Ishikawa (cell line): ENCODE data around the gene SH3D21.

Experiments used
- CEBPB ChIP-seq: IDR thresholded peaks from 2 replicates; pipeline ENCODE4 v1.6.1; 2012
- CREB1 ChIP-seq: IDR thresholded peaks from 2 replicates; pipeline ENCODE4 v1.6.1; 2012; ENCODE audit warnings: low read depth
- EGR1 ChIP-seq: IDR thresholded peaks from 2 replicates; pipeline ENCODE4 v1.6.1; 2012
- EP300 ChIP-seq: IDR thresholded peaks from 2 replicates; pipeline ENCODE4 v1.6.1; 2012; ENCODE audit warnings: borderline replicate concordance
- FOXM1 ChIP-seq: IDR thresholded peaks from 2 replicates; pipeline ENCODE4 v1.6.1; 2012; ENCODE audit warnings: low read depth, borderline replicate concordance
- MAX ChIP-seq: IDR thresholded peaks from 2 replicates; pipeline ENCODE4 v1.6.1; 2012
- NFIC ChIP-seq: IDR thresholded peaks from 2 replicates; pipeline ENCODE4 v1.6.1; 2012
- RAD21 ChIP-seq: IDR thresholded peaks from 2 replicates; pipeline ENCODE4 v1.6.1; 2012; ENCODE audit warnings: low read depth
- REST ChIP-seq: IDR thresholded peaks from 2 replicates; pipeline ENCODE4 v1.6.1; 2012; ENCODE audit warnings: low read depth, mild to moderate bottlenecking
- TAF1 ChIP-seq: IDR thresholded peaks from 2 replicates; pipeline ENCODE4 v1.6.1; 2012; ENCODE audit warnings: low read depth, mild to moderate bottlenecking
- TCF12 ChIP-seq: IDR thresholded peaks from 2 replicates; pipeline ENCODE4 v1.6.1; 2012; ENCODE audit warnings: low read depth
- TEAD4 ChIP-seq: IDR thresholded peaks from 2 replicates; pipeline ENCODE4 v1.6.1; 2012
- USF1 ChIP-seq: IDR thresholded peaks from 2 replicates; pipeline ENCODE4 v1.6.1; 2012
- YY1 ChIP-seq: IDR thresholded peaks from 2 replicates; pipeline ENCODE4 v1.6.1; 2012; ENCODE audit warnings: low read depth
- ZBTB7A ChIP-seq: IDR thresholded peaks from 2 replicates; pipeline ENCODE4 v1.6.1; 2012; ENCODE audit warnings: low read depth

Gene SH3D21

GRCh38 chr1:36306210-36306901 is at the start of gene SH3D21:
Gene SH3D21 (plus strand): TSS chr1:36306368. CDS start chr1:36306421, 53 bp downstream.
- TF ChIP-seq CREB1, result no peak
- no peak for TF ChIP-seq USF1
- TF ChIP-seq RAD21, result no peak; the same call in 1 of the 2 replicates
- TF ChIP-seq MAX, result no peak
- TF ChIP-seq TEAD4, result no peak
- TF ChIP-seq YY1, result no peak
- TF ChIP-seq NFIC, result no peak
- TF ChIP-seq TCF12, result 0 out of 2 replicates have a peak, but pooled peaks have one; percentile 17
- TF ChIP-seq FOXM1, result no peak
- TF ChIP-seq EGR1, result peak; percentile 41; the same call in 1 of the 2 replicates
- TF ChIP-seq ZBTB7A, result no peak; the same call in 1 of the 2 replicates
- TF ChIP-seq REST, result no peak
- TF ChIP-seq CEBPB, result no peak
- no peak for TF ChIP-seq EP300
- no peak for TF ChIP-seq TAF1

- no peak for TF ChIP-seq MAX
- TF ChIP-seq EP300, result no peak
- TF ChIP-seq NFIC, result no peak
- TF ChIP-seq FOXM1, result no peak
- TF ChIP-seq TEAD4, result no peak
- TF ChIP-seq USF1, result no peak
- no peak for TF ChIP-seq CEBPB
- no peak for TF ChIP-seq EGR1
These were observed 49.4 kb upstream of the SH3D21 start for GRCh38 chr1:36256558-36257374.

GRCh38 chr1:36257375-36257767 is 48.8 kb upstream of the SH3D21 start:
- TF ChIP-seq CREB1 (no peak), EP300 (no peak), TCF12 (no peak), CEBPB (no peak), MAX (no peak), YY1 (no peak), USF1 (no peak), FOXM1 (no peak), EGR1 (no peak), ZBTB7A (no peak), REST (no peak), TEAD4 (no peak), TAF1 (no peak), NFIC (no peak), RAD21 (no peak)

GRCh38 chr1:36258960-36259344 is 47.2 kb upstream of the SH3D21 start:
- TF ChIP-seq EP300 (no peak), CEBPB (peak; percentile 64; the same call in 1 of the 2 replicates)

GRCh38 chr1:36268981-36269380 is 37.2 kb upstream of the SH3D21 start:
- TF ChIP-seq TAF1 (no peak), TEAD4 (no peak), MAX (no peak), REST (no peak), EGR1 (no peak), YY1 (no peak), ZBTB7A (no peak), RAD21 (no peak), EP300 (no peak), CEBPB (no peak), CREB1 (no peak)
